Measurements from ENCODE around the gene ENPEP.
"Not testable (repeated sequence)": the region's sequence is repeated elsewhere in the genome, so short reads cannot be mapped to it uniquely, and the experiment has no call there.

The ENPEP gene

DNA sequence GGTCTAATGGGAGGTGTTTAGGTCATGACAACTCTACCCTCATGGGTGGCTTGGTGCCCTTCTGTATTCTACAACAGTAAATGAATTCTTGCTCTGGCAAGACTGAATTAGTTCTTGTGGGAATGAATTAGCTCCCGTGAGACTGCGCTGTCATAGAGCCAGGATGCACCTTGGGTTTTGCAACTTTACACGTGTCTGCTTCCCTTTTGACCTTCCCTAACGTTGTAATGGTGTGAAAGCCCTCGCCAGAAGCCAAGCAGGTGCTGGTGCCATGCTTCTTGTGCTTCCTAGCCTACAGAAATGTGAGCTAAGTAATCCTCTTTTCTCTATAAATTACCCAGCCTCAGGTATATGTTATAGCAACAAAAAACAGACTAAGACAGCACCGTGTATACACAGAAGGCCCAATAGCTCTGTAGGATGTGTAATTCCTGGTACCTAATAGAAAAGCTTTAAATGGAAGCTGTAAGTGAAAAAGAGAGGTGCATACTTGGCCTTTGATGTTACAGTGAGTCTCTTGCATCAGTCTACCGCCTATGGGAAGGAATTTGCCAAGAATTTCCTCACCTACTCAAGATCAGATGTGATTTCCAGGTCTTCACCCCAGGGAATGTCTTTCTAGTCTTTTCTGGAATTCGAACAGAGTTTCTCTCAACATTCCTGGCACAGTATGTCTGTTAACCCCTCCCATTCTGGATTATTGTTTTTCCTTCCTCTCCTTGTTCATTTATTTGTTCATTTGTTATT lies 3.2 kb upstream of the ENPEP start:
- H3K36me3 Mint-ChIP-seq (ENCODE audit: insufficient read depth), result no peaks in the 10 kb centered on the region
- DNase-seq (no peak), ATAC-seq (replicated peaks) (no peak)
- H3K4me3 Mint-ChIP-seq, result no peak overlapping the region
- H3K9me3 Mint-ChIP-seq, result peaks cover 0 to 7% of the 10 kb centered on the region in 2 donors
- H3K27me3 Mint-ChIP-seq, result peaks cover 16 to 45% of the 10 kb centered on the region in 2 donors
- H3K4me1 Mint-ChIP-seq (ENCODE audit: low read depth in 2 of 2), result no peaks in the 10 kb centered on the region
- H3K27ac Mint-ChIP-seq, result no peak overlapping the region

GRCh38 chr4:110474481-110474880 lies 1.5 kb upstream of the ENPEP start:
- no peak for DNase-seq
- ATAC-seq (replicated peaks), result no peak
- H3K4me3 Mint-ChIP-seq, result no peak overlapping the region

GRCh38 chr4:110475080-110475479 lies 875 bp upstream of the ENPEP start:
- H3K27ac Mint-ChIP-seq; H3K4me3 Mint-ChIP-seq; H3K9me3 Mint-ChIP-seq; H3K4me1 Mint-ChIP-seq (ENCODE audit: low read depth in 2 of 2); DNase-seq; H3K36me3 Mint-ChIP-seq (ENCODE audit: insufficient read depth); ATAC-seq (replicated peaks): not testable (repeated sequence)
- H3K27me3 Mint-ChIP-seq, result peaks cover 16 to 45% of the 10 kb centered on the region in 2 donors

More at GRCh38 chr4:110474481-110474880, 1.5 kb upstream of the ENPEP start:
- Mint-ChIP-seq H3K36me3 (ENCODE audit: insufficient read depth) (no peaks in the 10 kb centered on the region), H3K9me3 (peaks cover 0 to 4% of the 10 kb centered on the region in 2 donors), H3K4me1 (ENCODE audit: low read depth in 2 of 2) (no peaks in the 10 kb centered on the region), H3K27ac (no peak overlapping the region), H3K27me3 (peaks cover 16 to 45% of the 10 kb centered on the region in 2 donors)

- Mint-ChIP-seq H3K27me3 (peaks cover 37 to 56% of the 10 kb centered on the region in 2 donors), H3K36me3 (ENCODE audit: insufficient read depth) (no peaks in the 10 kb centered on the region), H3K4me3 (no peak overlapping the region), H3K9me3 (no peaks in the 10 kb centered on the region), H3K27ac (no peak overlapping the region), H3K4me1 (ENCODE audit: low read depth in 2 of 2) (no peaks in the 10 kb centered on the region)
- ATAC-seq (replicated peaks) (no peak), DNase-seq (no peak)
These were observed 1.9 kb downstream of the ENPEP start for GRCh38 chr4:110477836-110478235.

DNA sequence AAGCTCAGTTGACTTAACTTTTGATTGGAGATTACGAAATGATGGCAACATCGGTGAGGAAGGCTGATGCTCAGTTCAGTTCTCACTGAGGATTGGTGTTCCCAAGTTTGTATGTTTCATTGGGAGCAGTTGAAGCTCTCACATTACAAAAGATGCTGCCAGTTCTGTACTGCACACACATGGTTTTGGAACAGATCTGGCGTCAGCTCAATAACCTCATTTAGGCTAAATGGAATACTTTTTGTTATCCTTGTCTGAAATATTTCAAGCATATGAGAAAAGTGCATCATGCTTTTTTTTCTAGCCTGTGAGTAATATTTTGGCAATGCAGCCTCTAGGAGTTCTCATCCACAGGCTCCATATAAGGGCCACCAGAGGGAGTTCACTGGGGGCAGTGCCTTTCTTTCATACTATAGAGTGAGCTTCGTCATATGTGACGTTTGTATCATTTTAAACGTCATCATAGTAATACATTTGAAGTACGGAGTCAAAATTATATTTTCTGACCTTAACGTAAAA lies 4.1 kb downstream of the ENPEP start:
- H3K4me3 Mint-ChIP-seq, result no peak overlapping the region
- no peaks in the 10 kb centered on the region for H3K4me1 Mint-ChIP-seq (ENCODE audit: low read depth in 2 of 2)
- H3K27ac Mint-ChIP-seq, result no peak overlapping the region
- no peak for ATAC-seq (replicated peaks)
- H3K9me3 Mint-ChIP-seq, result no peaks in the 10 kb centered on the region
- no peak for DNase-seq
- H3K36me3 Mint-ChIP-seq (ENCODE audit: insufficient read depth), result no peaks in the 10 kb centered on the region
- peaks cover 43 to 46% of the 10 kb centered on the region in 2 donors for H3K27me3 Mint-ChIP-seq

DNA sequence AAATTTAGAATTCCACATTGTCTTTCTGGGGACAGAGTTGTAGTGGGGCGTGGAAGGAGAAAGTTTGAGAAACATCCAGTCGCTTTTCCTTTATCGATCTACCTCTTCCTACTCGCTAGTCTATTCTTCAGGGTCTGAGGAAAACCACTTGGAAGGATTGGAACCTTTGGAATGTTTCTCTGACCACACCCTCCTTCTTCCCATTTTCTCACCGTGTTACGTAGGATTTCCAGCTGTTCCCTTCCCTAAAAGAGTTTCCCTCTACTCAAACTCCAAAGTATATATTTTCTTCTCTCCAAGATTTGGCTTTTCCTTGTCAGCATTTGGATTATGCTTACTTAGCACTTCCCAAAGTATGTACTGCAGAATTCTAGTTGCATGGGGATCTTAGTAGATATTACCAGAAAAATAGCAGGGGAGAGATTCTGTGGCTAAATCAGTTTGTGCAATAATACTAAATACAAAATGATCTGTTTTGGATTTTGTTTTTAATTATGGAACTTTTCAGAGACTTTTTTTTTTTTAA lies 4.9 kb downstream of the ENPEP start:
- H3K9me3 Mint-ChIP-seq, result no peaks in the 10 kb centered on the region
- H3K4me1 Mint-ChIP-seq (ENCODE audit: low read depth in 2 of 2), result no peaks in the 10 kb centered on the region
- no peaks in the 10 kb centered on the region for H3K36me3 Mint-ChIP-seq (ENCODE audit: insufficient read depth)
- ATAC-seq (replicated peaks) (no peak), DNase-seq (no peak)
- no peak overlapping the region for H3K4me3 Mint-ChIP-seq
- H3K27ac Mint-ChIP-seq, result no peak overlapping the region
- H3K27me3 Mint-ChIP-seq, result peaks cover 39 to 46% of the 10 kb centered on the region in 2 donors

DNA sequence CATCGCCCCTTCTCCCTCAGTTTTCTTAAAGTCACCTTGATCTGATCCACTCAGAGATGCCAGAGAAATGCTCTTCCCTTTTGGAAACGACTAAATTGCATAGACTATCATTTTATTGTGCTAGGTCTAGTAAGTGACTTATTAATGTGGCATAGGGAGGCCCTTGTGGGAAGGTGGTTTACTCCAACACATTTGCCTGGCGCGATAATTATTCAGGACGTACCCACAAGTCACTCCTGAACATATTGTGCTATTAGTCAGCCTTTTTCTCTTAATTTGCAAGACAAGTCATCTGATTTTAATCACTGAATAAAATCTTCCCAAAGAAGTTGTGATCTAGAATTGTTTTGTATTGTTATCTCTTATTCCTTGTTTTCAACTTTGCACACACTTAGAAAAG lies 7.6 kb downstream of the ENPEP start:
- no peak overlapping the region for H3K4me3 Mint-ChIP-seq
- no peaks in the 10 kb centered on the region for H3K9me3 Mint-ChIP-seq
- no peak for ATAC-seq (replicated peaks)
- no peaks in the 10 kb centered on the region for H3K4me1 Mint-ChIP-seq (ENCODE audit: low read depth in 2 of 2)
- no peak overlapping the region for H3K27ac Mint-ChIP-seq
- peaks cover 37 to 45% of the 10 kb centered on the region in 2 donors for H3K27me3 Mint-ChIP-seq
- no peak for DNase-seq
- H3K36me3 Mint-ChIP-seq (ENCODE audit: insufficient read depth), result no peaks in the 10 kb centered on the region

DNA sequence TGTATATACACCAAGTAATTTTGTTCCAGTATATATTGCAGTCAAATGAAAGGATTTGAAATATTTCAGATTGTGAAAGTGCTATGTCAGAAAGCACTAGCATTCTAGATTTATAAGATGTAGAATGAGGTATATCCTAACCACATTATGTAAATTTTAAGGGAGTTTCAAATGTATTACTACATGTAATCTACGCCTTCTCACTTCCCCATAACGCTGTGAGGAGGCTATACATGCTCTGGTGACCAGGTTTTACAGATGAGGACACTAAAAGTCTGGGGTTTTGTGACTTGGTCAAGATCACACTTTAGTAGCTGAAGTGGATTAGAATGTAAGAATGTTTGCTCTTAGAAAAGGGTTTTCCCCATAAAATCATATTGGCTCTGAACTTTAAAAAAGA lies 8.1 kb downstream of the ENPEP start:
- no peaks in the 10 kb centered on the region for H3K4me1 Mint-ChIP-seq (ENCODE audit: low read depth in 2 of 2)
- peaks cover 37 to 45% of the 10 kb centered on the region in 2 donors for H3K27me3 Mint-ChIP-seq
- no peak for DNase-seq
- no peak overlapping the region for H3K4me3 Mint-ChIP-seq
- no peaks in the 10 kb centered on the region for H3K9me3 Mint-ChIP-seq
- no peak for ATAC-seq (replicated peaks)
- H3K27ac Mint-ChIP-seq, result no peak overlapping the region
- no peaks in the 10 kb centered on the region for H3K36me3 Mint-ChIP-seq (ENCODE audit: insufficient read depth)

- Mint-ChIP-seq H3K27me3 (peaks cover 37 to 45% of the 10 kb centered on the region in 2 donors), H3K36me3 (ENCODE audit: insufficient read depth) (no peaks in the 10 kb centered on the region), H3K9me3 (no peaks in the 10 kb centered on the region), H3K4me1 (ENCODE audit: low read depth in 2 of 2) (no peaks in the 10 kb centered on the region), H3K27ac (no peak overlapping the region), H3K4me3 (no peak overlapping the region)
- DNase-seq (no peak), ATAC-seq (replicated peaks) (no peak)
These were observed 8.8 kb downstream of the ENPEP start for GRCh38 chr4:110484767-110485166.

GRCh38 chr4:110485452-110485851 lies 9.5 kb downstream of the ENPEP start:
- Mint-ChIP-seq H3K9me3 (no peaks in the 10 kb centered on the region), H3K4me1 (ENCODE audit: low read depth in 2 of 2) (no peaks in the 10 kb centered on the region), H3K27ac (no peak overlapping the region), H3K27me3 (peaks cover 36 to 45% of the 10 kb centered on the region in 2 donors), H3K36me3 (ENCODE audit: insufficient read depth) (no peaks in the 10 kb centered on the region), H3K4me3 (no peak overlapping the region)
- DNase-seq, result no peak
- ATAC-seq (replicated peaks), result no peak

GRCh38 chr4:110486256-110486655 lies 10.3 kb downstream of the ENPEP start:
- H3K36me3 Mint-ChIP-seq (ENCODE audit: insufficient read depth), result no peaks in the 10 kb centered on the region
- peaks cover 28 to 37% of the 10 kb centered on the region in 2 donors for H3K27me3 Mint-ChIP-seq
- DNase-seq (no peak), ATAC-seq (replicated peaks) (no peak)
- H3K4me1 Mint-ChIP-seq (ENCODE audit: low read depth in 2 of 2), result no peaks in the 10 kb centered on the region
- no peak overlapping the region for H3K4me3 Mint-ChIP-seq
- H3K9me3 Mint-ChIP-seq, result no peaks in the 10 kb centered on the region
- no peak overlapping the region for H3K27ac Mint-ChIP-seq

DNA sequence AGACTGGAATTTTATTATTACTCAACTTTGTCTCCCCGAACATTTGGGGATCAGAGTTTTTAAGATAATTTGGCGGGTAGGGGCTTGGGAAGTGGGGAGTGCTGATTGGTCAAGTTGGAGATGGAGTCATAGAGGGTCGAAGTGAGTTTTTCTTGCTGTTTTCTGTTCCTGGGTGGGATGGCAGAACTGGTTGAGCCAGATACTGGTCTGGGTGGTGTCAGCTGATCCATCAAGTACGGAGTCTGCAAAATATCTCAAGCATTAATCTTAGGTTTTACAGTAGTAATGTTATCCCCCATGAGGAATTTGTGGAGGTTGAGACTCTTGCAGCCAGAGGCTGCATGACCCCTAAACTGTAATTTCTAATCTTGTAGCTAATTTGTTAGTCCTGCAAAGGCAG lies 10.9 kb downstream of the ENPEP start:
- not testable (repeated sequence) for H3K4me1 Mint-ChIP-seq (ENCODE audit: low read depth in 2 of 2); H3K27ac Mint-ChIP-seq; H3K9me3 Mint-ChIP-seq; DNase-seq; H3K36me3 Mint-ChIP-seq (ENCODE audit: insufficient read depth); ATAC-seq (replicated peaks); H3K4me3 Mint-ChIP-seq
- peaks cover 22 to 31% of the 10 kb centered on the region in 2 donors for H3K27me3 Mint-ChIP-seq

DNA sequence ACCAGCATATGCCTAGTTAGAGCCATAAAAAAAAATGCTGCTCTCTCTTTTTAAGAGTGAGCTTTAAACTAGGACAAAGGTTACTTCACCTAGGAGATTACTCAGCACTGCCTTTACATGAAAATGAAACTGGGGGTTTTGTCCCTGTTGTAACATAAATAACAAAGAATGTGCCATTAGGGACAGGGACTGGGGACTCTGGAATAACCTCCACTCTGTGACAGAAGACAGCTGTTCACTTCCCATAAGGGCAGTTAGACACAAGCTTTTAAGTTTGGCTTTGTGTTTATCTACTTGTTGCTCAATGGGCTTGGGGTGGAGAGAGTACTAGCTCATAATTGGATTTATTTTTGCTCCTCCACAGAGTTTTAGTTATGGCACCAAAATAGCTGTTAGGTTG lies 11.9 kb downstream of the ENPEP start:
- H3K4me1 Mint-ChIP-seq (ENCODE audit: low read depth in 2 of 2), result no peaks in the 10 kb centered on the region
- H3K4me3 Mint-ChIP-seq, result no peak overlapping the region
- no peak for ATAC-seq (replicated peaks)
- H3K27me3 Mint-ChIP-seq, result peaks cover 14 to 24% of the 10 kb centered on the region in 2 donors
- H3K36me3 Mint-ChIP-seq (ENCODE audit: insufficient read depth), result no peaks in the 10 kb centered on the region
- no peak overlapping the region for H3K27ac Mint-ChIP-seq
- DNase-seq, result no peak
- H3K9me3 Mint-ChIP-seq, result no peaks in the 10 kb centered on the region

DNA sequence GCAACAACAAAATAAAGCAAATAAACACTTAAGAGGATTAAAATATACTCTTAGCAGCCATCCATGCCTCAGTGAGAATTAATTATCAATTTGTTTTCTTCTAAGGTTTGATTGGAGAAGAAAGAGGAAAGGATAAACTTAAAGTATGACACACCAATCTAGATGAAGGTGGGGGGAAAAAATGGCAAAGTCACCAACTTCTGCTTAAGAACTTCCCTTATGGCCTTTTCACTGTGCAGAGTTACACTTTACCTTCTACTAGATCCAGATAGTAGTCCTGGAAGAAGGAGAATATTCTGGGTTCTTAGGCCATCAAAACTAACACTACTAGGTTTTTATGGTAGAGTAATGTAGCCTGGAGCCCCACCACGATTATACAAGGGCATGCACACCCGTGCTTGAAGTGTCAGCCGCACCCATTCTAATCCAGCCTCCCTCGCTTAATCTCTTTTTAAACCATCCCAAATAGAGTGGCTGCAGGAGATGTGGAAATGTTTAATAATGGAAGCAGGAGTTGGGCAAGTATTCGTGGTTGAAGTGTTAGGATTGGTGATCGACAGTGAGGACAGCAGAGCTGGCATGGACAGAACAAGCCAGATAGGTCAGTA lies 14.1 kb downstream of the ENPEP start:
- H3K27ac Mint-ChIP-seq, result no peak overlapping the region
- H3K36me3 Mint-ChIP-seq (ENCODE audit: insufficient read depth), result no peaks in the 10 kb centered on the region
- H3K9me3 Mint-ChIP-seq, result no peaks in the 10 kb centered on the region
- no peaks in the 10 kb centered on the region for H3K4me1 Mint-ChIP-seq (ENCODE audit: low read depth in 2 of 2)
- DNase-seq (no peak), ATAC-seq (replicated peaks) (no peak)
- peaks cover 25 to 30% of the 10 kb centered on the region in 2 donors for H3K27me3 Mint-ChIP-seq
- H3K4me3 Mint-ChIP-seq, result no peak overlapping the region

Data from effector memory CD8-positive, alpha-beta T cell (primary cell).